AG10803 (cell line): ENCODE measurements around the gene HNRNPH1.

Experiments used
- DNase-seq: peaks from one replicate; pipeline ENCODE4 v3.0.0; 2010; ENCODE audit warnings: low read depth
- H3K4me3 ChIP-seq: 2 replicates; pipeline ENCODE4 v1.5.1; 2011; ENCODE audit warnings: mild to moderate bottlenecking, low read length, control low read depth
- TF ChIP-seq, protein P1 (sequence below): conservative IDR thresholded peaks from 2 replicates; pipeline ENCODE4 v1.5.1; 2011; ENCODE audit warnings: mild to moderate bottlenecking, low read length, control low read depth, inconsistent platforms

HNRNPH1 gene

DNA sequence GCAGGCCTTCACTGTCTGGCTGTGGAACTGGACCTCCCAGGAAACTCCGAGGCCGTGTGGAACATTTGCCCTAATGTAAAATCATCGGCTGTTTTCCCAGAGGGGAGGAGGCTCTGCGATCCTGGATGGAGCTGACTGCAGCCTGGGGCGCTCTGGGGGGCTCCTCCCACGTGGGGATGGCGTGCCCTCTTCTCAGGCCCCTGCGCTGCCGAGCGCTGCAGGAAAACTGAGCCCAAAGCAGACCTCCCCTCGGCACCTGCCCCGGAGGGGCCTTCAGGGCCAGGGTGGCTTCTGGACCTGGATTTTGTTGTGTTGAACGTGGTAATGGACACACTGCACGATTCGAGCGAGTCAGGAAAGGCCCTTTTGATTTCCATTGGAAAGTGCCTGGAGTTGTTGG lies 23.9 kb downstream of the HNRNPH1 start:
- no peak for DNase-seq
- no peak overlapping the region for H3K4me3 ChIP-seq
- TF ChIP-seq, protein P1, sequence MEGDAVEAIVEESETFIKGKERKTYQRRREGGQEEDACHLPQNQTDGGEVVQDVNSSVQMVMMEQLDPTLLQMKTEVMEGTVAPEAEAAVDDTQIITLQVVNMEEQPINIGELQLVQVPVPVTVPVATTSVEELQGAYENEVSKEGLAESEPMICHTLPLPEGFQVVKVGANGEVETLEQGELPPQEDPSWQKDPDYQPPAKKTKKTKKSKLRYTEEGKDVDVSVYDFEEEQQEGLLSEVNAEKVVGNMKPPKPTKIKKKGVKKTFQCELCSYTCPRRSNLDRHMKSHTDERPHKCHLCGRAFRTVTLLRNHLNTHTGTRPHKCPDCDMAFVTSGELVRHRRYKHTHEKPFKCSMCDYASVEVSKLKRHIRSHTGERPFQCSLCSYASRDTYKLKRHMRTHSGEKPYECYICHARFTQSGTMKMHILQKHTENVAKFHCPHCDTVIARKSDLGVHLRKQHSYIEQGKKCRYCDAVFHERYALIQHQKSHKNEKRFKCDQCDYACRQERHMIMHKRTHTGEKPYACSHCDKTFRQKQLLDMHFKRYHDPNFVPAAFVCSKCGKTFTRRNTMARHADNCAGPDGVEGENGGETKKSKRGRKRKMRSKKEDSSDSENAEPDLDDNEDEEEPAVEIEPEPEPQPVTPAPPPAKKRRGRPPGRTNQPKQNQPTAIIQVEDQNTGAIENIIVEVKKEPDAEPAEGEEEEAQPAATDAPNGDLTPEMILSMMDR: no peak

DNA sequence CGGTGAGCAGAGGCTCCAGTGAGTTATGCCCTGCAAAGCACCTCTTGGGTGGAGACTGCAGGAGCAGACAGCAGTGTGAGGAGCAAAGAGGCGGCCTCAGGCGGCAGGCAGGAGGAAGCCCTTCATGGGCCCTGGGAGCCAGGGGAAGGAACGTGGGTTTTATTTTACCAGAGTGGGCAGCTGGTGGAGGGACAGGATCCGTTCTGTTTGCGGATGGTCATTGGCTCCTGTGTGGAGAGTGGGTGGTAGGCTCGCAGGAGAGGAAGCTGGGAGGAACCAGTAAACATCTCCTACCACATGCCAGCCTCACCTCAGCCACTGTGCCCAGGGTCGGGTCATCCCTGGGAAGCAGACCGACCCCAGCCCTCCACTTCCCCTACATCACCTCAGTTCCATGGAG lies 24.4 kb downstream of the HNRNPH1 start:
- no peak overlapping the region for H3K4me3 ChIP-seq
- TF ChIP-seq, protein P1: no peak
- DNase-seq: no peak

DNA sequence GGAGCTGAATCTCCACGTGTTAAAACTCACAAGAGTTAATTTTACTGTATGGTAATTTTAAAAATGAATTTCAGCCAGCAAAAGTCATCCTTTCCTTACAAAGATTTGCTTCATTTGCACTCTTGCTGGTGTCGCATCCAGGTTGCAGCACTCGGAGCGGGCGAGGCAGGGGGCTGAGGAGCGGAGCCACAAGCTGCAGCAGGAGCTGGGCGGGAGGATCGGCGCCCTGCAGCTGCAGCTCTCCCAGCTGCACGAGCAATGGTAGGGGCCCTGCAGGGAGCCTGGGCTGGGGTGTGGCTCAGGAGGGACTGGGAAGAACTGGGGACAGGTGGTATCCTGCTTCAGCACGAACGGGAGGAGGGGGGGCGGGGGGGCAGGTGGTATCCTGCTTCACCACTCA lies 27.1 kb downstream of the HNRNPH1 start:
- no peak for DNase-seq
- no peak overlapping the region for H3K4me3 ChIP-seq
- TF ChIP-seq, protein P1: no peak

DNA sequence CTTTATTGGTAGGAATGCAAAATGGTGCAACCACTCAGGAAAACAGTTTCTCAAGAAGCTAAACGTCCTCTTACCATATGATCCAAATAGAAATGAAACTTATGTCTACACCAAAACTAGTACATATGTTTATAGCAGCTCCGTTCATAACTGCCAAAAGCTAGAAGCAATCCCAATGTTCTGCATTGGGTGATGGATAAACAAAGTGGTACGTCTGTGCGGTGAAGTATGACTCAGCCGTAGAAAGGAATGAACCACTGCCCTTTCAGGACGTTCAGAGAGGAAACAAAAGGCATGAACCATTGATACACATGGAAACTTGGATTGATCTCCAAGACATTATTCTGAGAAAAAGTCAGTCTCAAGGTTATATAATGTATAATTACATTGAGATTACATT lies 27.6 kb downstream of the HNRNPH1 start:
- TF ChIP-seq, protein P1: no peak
- no peak overlapping the region for H3K4me3 ChIP-seq
- no peak for DNase-seq

DNA sequence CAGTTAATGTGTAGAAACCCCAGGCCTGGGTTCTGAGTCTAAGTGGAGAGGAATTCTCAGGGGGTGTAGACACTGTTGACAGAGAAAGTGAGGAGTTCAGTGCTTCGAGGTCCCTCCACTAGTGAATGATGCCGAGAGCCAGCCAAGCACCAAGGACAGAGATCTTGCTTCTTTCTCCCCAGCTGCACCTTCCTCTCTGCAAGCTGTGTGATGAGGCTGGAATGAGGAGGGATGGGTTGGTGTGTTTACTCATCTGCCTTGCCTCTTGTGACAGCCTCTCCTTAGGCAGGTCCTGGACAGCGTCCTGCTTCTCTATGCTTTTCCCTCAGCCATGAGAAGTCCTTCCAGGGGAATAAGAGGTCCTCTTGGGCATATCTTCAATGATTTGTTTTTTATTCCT lies 35.3 kb downstream of the HNRNPH1 start:
- DNase-seq: no peak
- TF ChIP-seq, protein P1: no peak

DNA sequence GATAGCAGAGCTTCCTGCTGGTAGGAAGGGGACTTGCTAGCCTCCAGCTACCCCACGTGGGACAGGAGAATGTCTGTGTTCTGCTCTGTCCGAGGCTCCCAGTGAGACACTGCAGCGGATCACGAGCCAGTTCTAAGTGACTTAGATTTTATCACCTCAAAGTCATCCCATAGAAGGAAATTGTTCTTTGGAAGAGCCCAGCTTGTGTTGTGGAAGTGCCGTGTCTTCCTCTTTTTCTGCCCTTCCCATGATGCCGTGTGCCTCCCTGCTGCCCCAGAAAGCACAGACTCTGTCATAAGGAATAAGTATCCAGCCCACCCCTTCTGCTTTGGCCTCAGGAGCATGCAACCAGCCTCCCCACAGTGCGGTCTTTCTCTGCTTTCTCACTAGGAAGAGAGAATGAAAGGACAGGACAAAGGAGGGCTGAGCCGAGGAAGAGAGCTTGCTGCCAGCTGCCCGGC lies 37.5 kb downstream of the HNRNPH1 start:
- no peak overlapping the region for H3K4me3 ChIP-seq
- TF ChIP-seq, protein P1: no peak
- no peak for DNase-seq

More for the DNA sequence above, 35.3 kb downstream of the HNRNPH1 start:
- no peak overlapping the region for H3K4me3 ChIP-seq

DNA sequence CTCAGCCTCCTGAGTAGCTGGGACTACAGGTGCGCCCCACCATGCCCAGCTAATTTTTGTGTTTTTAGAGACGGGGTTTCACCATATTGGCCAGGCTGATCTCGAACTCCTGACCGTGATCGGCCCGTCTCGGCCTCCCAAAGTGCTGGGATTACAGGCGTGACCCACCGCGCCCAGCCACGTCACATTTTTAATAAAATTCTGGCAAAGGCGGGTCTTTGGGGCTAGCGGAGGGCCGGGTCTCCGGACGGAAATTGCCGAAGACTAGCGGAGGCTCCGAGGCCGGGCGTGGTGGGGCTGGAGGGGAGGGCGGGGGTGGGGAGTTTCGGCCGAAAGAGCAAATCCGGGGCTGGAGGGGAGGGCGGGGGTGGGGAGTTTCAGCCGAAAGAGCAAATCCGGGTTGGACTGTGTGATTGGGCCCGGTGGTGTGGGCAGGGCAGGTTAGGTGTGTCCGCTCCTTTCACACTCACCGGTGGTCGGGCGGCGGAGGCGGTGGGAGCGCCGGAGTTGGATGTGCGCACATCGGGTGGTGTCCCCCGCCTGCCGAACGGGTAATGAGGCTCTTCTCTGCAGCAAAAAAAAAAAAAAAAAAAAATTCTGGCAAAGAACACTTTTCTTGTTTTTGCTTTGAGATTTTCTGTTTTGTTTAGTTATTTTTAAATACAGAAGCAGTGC lies 46.0 kb downstream of the HNRNPH1 start:
- H3K4me3 ChIP-seq: no peak overlapping the region
- DNase-seq: no peak
- TF ChIP-seq, protein P1: no peak
